ENCODE results near the gene HIVEP1.
"Not testable (repeated sequence)": the region's sequence is repeated elsewhere in the genome, so short reads cannot be mapped to it uniquely, and the experiment has no call there.

HIVEP1 gene

DNA sequence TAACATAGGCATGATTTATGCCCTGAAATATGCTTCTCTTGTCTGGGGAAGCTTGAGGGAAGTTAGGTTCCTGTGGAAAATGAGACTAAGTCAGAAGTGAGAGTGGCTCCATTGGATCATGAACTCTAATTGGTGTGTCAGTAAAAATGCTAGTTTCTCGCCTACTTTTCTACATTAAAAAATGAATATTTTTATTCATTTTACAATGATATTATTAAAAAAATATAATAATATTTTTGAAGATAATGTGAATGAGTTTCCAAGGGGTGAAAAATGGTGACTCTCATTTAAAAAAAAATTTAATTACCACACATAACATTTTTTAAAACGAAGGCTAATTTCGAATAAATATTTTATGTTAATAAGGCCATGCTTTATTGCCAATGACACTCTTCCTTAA lies 84.2 kb downstream of the HIVEP1 start:
- Mint-ChIP-seq H3K4me1 (peaks cover 10% of the 10 kb centered on the region), H3K27me3 (no peaks in the 10 kb centered on the region), H3K4me3 (no peak overlapping the region), H3K27ac (no peak overlapping the region), H3K9me3 (no peaks in the 10 kb centered on the region), H3K36me3 (peaks cover 37% of the 10 kb centered on the region)
- no peak for ATAC-seq

GRCh38 chr6:12097791-12098190 lies 85.7 kb downstream of the HIVEP1 start:
- Mint-ChIP-seq H3K4me1 (peaks cover 21% of the 10 kb centered on the region), H3K27me3 (no peaks in the 10 kb centered on the region)
- no peak for ATAC-seq

GRCh38 chr6:12099623-12100338 lies 87.7 kb downstream of the HIVEP1 start:
- no peak for ATAC-seq
- Mint-ChIP-seq H3K4me1 (peaks cover 25% of the 10 kb centered on the region), H3K36me3 (peaks cover 21% of the 10 kb centered on the region), H3K27me3 (no peaks in the 10 kb centered on the region), H3K27ac (no peak overlapping the region), H3K9me3 (peaks cover 2% of the 10 kb centered on the region), H3K4me3 (no peak overlapping the region)

More at GRCh38 chr6:12097791-12098190, 85.7 kb downstream of the HIVEP1 start:
- Mint-ChIP-seq H3K27ac (no peak overlapping the region), H3K36me3 (peaks cover 23% of the 10 kb centered on the region), H3K4me3 (no peak overlapping the region), H3K9me3 (no peaks in the 10 kb centered on the region)

DNA sequence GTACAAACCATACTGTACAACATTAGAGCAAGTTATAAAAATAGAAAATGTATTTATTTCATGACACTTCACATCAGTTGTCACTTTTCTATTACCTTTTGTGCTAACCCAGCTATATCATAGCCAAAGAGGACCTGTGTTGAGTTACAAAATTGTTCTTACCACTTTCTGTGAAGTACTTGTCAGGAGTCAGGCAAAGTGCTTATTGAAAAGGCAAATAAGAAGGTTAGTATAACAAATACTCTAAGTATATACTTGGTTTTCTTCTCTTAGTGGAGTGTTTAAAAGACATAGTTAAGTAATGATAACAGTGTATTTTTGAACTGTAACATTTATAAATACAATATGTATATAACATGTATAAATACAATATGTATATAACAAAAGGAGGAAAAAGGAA lies 88.9 kb downstream of the HIVEP1 start:
- no peak overlapping the region for H3K4me3 Mint-ChIP-seq

DNA sequence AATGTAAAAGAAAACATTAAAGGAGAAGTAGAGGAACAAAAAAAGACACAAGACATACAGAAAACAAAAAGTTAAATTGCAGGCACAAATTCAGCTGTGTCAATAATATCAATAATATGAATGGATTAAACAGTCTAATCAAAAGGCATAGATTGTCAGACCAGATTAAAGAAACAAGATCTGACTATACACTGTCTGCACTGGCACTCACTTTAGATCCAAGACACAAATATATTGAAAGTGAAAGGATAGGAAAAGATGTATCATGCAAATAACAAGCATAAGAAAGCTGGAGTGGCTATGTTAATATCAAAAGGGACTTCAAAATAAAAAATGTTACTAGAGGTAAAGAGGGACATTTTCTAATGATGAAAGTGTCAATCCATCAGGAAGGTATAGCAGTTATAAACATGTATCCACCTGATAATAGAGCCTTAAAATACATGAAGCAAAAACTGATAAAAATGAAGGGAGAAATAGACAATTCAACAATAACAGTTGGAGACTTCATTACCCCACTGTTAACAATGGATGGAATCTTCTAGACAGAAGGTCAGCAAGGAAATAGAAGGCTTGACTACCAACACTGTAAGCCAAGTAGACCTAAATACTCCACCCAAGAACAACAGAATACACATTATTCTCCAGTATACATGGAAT lies 89.7 kb downstream of the HIVEP1 start:
- Mint-ChIP-seq H3K36me3 (peaks cover 21% of the 10 kb centered on the region), H3K27me3 (no peaks in the 10 kb centered on the region), H3K27ac (peak overlapping the region; percentile 60), H3K4me1 (peaks cover 24% of the 10 kb centered on the region), H3K4me3 (no peak overlapping the region), H3K9me3 (peaks cover 2% of the 10 kb centered on the region)
- ATAC-seq: no peak

More for the DNA sequence above, 88.9 kb downstream of the HIVEP1 start:
- no peaks in the 10 kb centered on the region for H3K27me3 Mint-ChIP-seq
- ATAC-seq: no peak
- H3K27ac Mint-ChIP-seq: no peak overlapping the region
- peaks cover 2% of the 10 kb centered on the region for H3K9me3 Mint-ChIP-seq
- peaks cover 24% of the 10 kb centered on the region for H3K4me1 Mint-ChIP-seq
- H3K36me3 Mint-ChIP-seq: peaks cover 21% of the 10 kb centered on the region

DNA sequence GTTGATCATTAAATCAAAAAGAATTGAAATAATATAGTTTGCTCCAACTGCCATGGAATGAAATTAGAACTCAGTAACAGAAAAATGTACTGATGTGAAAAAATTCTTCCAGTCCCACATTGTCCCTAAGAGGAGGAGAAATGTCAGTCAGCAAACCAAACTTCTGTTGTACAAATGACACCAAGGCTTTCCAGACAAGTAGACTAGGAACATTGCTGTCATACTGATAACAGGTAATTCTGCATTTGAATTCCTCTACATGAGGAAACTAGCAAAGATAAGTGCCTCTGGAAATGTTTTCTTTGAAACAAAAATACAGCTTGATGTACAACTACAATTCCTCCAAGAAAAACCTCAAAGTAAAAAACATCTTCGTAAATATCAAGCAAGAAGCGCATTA lies 90.2 kb downstream of the HIVEP1 start:
- Mint-ChIP-seq H3K9me3 (peaks cover 2% of the 10 kb centered on the region), H3K4me1 (peaks cover 24% of the 10 kb centered on the region), H3K27me3 (no peaks in the 10 kb centered on the region), H3K27ac (peak overlapping the region; percentile 60), H3K4me3 (no peak overlapping the region), H3K36me3 (peaks cover 21% of the 10 kb centered on the region)
- no peak for ATAC-seq

GRCh38 chr6:12103158-12103557 lies 91.0 kb downstream of the HIVEP1 start:
- Mint-ChIP-seq H3K4me3 (no peak overlapping the region), H3K27me3 (no peaks in the 10 kb centered on the region), H3K27ac (no peak overlapping the region), H3K9me3 (peaks cover 2% of the 10 kb centered on the region), H3K4me1 (peaks cover 24% of the 10 kb centered on the region), H3K36me3 (peaks cover 21% of the 10 kb centered on the region)
- no peak for ATAC-seq

DNA sequence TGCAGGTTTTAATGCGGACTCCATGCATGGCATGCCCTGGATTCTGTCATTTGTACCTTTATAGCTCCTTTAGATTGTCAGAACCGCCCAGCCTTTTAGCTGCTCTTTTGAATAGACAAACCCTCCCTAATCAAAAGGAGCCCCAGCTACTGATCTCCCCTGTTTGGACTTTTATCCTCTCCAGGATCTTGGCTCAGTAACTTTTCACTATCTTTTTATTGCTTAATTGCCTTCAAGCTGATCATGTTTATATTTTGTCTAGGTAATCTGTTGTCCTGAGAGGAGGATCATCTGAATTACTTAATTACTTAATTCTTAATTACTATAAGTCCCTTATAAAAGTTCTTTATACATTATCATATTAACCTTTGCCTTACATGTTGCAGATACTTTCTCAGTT lies 93.2 kb downstream of the HIVEP1 start:
- H3K36me3 Mint-ChIP-seq: peaks cover 22% of the 10 kb centered on the region
- no peak for ATAC-seq
- H3K4me1 Mint-ChIP-seq: peaks cover 30% of the 10 kb centered on the region
- H3K9me3 Mint-ChIP-seq: peaks cover 2% of the 10 kb centered on the region
- H3K4me3 Mint-ChIP-seq: no peak overlapping the region
- H3K27me3 Mint-ChIP-seq: no peaks in the 10 kb centered on the region
- H3K27ac Mint-ChIP-seq: no peak overlapping the region

DNA sequence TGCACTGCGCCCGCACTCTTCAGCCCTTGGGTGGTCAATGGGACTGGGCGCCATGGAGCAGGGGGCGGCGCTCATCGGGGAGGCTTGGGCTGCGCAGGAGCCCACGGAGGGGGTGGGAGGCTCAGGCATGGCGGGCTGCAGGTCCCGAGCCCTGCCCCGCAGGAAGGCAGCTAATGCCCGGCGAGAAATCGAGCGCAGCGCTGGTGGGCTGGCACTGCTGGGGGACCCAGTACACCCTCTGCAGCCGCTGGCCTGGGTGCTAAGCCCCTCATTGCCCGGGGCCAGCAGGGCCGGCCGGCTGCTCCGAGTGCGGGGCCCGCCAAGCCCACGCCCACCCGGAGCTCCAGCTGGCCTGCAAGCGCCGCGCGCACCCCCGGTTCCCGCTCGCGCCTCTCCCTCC lies 96.3 kb downstream of the HIVEP1 start:
- H3K9me3 Mint-ChIP-seq, H3K4me3 Mint-ChIP-seq, H3K27ac Mint-ChIP-seq, H3K27me3 Mint-ChIP-seq, ATAC-seq: not testable (repeated sequence)
- peaks cover 40% of the 10 kb centered on the region for H3K4me1 Mint-ChIP-seq
- H3K36me3 Mint-ChIP-seq: peaks cover 30% of the 10 kb centered on the region

DNA sequence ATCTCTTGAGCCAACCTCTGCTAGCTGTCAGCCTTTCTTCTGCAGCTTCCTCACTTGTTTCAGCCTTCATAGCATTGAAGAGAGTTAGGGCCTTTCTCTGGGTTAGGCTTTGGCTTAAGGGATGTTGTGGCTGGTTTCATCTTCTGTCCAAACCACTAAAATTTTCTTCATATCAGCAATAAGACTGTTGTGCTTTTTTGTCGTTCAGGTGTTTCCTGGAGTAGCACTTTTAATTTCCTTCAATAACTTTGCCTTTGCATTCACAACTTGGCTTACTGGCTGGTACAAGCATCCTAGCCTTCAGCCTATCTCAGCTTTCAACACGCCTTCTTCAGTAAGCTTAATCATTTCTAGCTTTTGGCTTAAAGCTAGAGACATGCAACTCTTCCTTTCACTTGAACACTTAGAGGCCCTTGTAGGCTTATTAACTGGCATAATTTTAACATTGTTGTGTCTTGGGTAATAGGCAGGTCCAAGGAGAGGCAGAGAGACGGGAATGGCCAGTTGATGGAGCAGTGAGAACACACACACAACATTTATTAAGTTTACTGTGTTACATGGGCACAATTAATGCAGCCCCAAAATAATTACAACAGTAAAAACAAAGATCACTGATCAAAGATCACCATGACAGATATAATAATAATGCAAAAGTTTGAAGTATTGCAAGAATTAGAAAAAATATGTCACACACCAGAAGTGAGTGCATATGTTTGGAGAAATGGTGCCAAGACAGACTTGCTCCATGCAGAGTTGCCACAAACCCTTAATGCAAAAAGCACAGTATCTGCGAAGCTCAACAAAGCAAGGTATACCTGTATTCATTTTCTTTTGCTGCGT lies 98.6 kb downstream of the HIVEP1 start:
- Mint-ChIP-seq H3K27ac (peak overlapping the region; percentile 63), H3K4me3 (no peak overlapping the region), H3K27me3 (no peaks in the 10 kb centered on the region), H3K36me3 (peaks cover 20% of the 10 kb centered on the region), H3K9me3 (no peaks in the 10 kb centered on the region), H3K4me1 (peaks cover 51% of the 10 kb centered on the region)
- ATAC-seq: no peak

DNA sequence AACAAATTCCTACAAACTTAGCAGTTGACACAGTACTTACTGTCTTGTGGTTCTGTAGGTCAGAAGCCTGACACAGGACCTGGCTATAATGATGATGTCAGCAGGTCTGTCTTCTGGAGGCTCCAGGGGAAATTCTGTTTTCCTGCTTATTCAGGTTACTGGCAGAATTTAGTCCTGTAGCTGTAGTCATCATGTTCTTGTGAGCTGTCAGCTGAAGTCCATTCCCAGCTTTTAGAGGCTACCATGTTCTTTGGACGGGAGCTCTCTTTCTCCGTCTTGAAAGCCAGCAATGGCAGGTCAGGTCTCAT lies 99.2 kb downstream of the HIVEP1 start:
- peaks cover 19% of the 10 kb centered on the region for H3K36me3 Mint-ChIP-seq
- H3K9me3 Mint-ChIP-seq: no peaks in the 10 kb centered on the region
- H3K4me3 Mint-ChIP-seq: no peak overlapping the region
- no peak for ATAC-seq
- no peaks in the 10 kb centered on the region for H3K27me3 Mint-ChIP-seq
- H3K4me1 Mint-ChIP-seq: peaks cover 55% of the 10 kb centered on the region
- no peak overlapping the region for H3K27ac Mint-ChIP-seq

GRCh38 chr6:12112540-12113189 lies 100.6 kb downstream of the HIVEP1 start:
- Mint-ChIP-seq H3K4me1 (peaks cover 61% of the 10 kb centered on the region), H3K9me3 (peaks cover 4% of the 10 kb centered on the region), H3K4me3 (peak overlapping the region; percentile 27), H3K27me3 (no peaks in the 10 kb centered on the region), H3K36me3 (peaks cover 27% of the 10 kb centered on the region), H3K27ac (peak overlapping the region; percentile 79)
- ATAC-seq: no peak

DNA sequence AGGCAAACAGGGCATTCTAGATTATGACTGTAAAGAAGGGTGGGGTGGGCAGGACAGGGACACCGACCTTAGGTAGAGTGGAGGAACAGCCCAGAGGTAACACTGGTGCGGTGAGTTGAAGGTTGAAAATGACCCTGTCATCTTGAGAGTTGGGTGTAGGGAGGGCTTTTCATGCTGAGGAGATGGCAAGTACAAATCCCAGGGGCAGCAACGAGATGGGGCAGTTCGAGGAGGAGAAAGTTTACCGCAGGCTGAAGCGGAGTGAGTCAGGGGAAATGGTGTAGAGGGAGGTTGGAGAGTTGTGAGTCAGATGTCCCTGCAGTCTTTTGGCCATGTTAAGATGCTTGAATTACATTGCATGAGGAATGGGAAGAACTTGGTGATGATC lies 101.1 kb downstream of the HIVEP1 start:
- Mint-ChIP-seq H3K4me3 (peak overlapping the region; percentile 27), H3K36me3 (peaks cover 27% of the 10 kb centered on the region), H3K4me1 (peaks cover 61% of the 10 kb centered on the region), H3K9me3 (peaks cover 4% of the 10 kb centered on the region), H3K27ac (peak overlapping the region; percentile 79), H3K27me3 (no peaks in the 10 kb centered on the region)
- ATAC-seq: peak; percentile 85

- Mint-ChIP-seq H3K4me1 (peaks cover 70% of the 10 kb centered on the region), H3K27me3 (no peaks in the 10 kb centered on the region), H3K36me3 (peaks cover 27% of the 10 kb centered on the region), H3K9me3 (peaks cover 4% of the 10 kb centered on the region), H3K27ac (peak overlapping the region; percentile 79), H3K4me3 (peak overlapping the region; percentile 61)
- ATAC-seq: peak; percentile 68
These were observed 102.0 kb downstream of the HIVEP1 start for GRCh38 chr6:12114055-12114503.

DNA sequence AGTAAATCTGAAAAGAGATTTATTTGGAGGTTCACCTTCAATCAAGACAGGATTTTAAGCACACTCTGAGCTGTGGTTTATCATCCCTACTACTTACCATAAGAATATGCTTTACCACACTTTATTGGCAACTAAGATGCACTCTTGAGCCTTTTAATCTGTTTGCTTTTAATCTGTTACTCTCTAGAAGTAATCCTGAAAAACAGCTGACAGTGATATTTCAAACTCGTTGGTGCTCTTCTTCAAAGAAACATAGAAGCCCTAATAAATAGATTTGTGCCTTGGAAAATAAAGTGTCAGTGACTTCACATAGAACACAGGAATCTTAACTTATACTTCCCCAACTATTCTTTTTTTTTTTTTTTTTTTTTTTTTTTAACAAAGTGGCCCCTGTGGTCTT lies 102.9 kb downstream of the HIVEP1 start:
- H3K4me1 Mint-ChIP-seq: peaks cover 71% of the 10 kb centered on the region
- H3K27ac Mint-ChIP-seq: peak overlapping the region; percentile 79
- no peak overlapping the region for H3K4me3 Mint-ChIP-seq
- ATAC-seq: no peak
- H3K36me3 Mint-ChIP-seq: peaks cover 22% of the 10 kb centered on the region
- no peaks in the 10 kb centered on the region for H3K27me3 Mint-ChIP-seq
- peaks cover 4% of the 10 kb centered on the region for H3K9me3 Mint-ChIP-seq
